ENCODE results near the gene MDP1.
"Not testable (repeated sequence)": the region's sequence is repeated elsewhere in the genome, so short reads cannot be mapped to it uniquely, and the experiment has no call there.

MDP1 gene

DNA sequence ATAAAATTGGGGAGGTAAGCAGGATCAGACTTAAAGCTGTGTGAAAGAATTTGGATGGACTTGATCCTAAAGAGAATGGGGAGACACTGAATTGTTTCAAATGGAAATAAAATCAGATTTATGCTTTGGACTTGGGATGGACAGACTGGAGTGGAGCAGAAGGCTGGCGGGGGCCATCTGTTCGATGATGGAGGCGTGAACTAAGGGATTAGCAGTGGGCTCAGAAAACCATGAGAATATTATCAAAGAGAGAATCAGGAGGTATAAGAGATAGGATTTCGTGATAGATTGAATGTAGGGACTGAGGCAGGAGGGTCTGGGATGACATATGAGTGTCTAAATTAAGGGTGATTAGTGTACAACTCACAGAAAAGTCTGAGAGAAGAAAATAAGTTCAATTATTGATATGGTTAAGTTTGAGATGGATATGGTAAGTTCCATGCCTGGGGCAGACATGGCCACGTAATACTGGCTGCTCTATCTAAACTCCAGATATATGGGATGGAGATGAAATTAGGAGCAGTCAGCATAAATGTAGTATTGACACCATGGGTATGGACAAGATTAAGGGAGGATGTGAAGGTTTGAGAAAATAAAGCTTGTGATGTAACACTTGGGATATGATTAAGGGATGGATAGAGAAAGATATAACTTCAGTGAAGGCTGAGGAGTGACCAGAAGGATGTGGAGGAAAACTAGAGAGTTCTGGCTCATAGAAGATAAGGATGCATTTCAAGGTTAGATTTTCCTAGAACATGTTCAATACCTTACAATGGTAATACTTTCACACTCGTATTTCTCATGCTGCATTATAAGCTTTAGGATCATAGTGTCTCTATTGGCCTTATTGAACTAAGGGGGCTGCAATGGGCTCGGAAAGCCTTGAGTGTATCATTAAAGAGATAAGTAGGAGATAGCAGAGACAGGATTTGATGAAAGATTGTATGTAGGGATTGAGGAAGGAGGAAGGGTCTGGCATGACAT, 11.4 kb downstream of the MDP1 start:
- no peak for DNase-seq (ENCODE audit: insufficient read length, low spot score)
- FAIRE-seq: no peak

DNA sequence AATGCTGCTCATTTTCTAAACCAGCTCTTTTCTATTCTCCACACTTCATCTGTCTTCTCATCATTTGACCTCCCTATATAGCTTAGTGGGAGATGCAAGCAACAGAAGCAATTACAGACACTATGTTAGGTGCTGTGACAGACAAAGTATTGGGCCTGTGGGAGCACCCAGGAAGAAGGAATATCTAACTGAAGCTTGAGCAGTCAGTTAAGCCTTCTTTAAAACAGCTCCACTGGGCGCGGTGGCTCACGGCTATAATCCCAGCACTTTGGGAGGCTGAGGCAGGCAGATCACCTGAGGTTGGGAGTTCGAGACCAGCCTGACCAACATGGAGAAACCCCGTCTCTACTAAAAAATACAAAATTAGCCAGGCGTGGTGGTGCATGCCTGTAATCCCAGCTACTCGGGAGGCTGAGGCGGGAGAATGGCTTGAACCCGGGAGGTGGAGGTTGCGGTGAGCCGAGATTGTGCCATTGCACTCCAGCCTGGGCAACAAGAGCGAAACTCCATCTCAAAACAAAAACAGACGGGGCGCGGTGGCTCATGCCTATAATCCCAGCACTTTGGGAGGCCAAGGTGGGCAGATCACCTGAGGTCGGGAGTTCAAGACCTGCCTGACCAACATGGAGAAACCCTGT, 12.5 kb downstream of the MDP1 start:
- not testable (repeated sequence) for FAIRE-seq; DNase-seq (ENCODE audit: insufficient read length, low spot score)

DNA sequence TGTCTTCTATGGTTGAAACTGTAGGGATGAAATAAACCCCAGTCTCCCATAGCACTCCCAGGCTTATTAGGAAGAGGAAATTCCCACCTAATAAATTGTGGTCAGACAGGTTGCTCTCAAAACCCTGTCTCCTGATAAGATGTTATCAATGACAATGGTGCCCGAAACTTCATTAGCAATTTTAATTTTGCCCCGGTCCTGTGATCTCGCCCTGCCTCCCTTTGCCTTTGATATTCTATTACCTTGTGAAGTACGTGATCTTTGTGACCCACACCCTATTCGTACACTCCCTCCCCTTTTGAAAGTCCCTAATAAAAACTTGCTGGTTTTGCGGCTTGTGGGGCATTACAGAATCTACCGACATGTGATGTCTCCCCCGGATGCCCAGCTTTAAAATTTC, 13.3 kb downstream of the MDP1 start:
- DNase-seq (ENCODE audit: insufficient read length, low spot score): not testable (repeated sequence)

DNA sequence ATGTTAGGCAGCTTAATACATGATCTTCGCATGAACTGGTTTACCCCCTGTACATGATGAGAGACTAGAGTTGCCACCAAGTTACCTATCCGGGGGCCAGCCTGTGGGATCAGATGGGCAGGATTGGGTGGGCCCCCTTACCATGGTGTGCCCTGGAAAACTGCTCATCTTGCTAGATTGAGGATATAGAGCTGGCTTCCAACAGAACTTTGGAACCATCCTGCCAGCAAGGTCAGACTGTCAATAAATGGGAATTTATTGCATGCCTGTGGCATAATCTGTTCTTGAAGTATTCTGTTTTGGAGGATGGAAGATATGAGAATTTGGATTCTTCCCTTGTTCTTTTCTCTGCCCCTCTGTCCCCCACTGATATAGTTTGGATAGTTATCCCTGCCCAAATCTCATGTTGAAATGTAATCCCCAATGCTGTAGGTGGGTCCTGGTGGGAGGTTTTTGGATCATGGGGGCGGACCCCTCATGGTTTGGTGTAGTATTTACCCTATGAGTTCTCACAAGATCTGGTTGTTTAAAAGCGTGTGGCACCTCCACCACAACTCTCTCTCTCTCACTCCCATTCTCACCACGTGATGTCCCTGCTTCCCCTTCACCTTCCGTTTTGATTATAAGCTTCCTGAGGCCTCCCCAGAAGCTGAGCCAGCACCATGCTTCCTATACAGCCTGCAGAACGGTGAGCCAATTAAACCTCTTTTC, 16.9 kb downstream of the MDP1 start:
- no peak for DNase-seq (ENCODE audit: insufficient read length, low spot score)
- FAIRE-seq: no peak

More for the DNA sequence above, 13.3 kb downstream of the MDP1 start:
- not testable (repeated sequence) for FAIRE-seq

DNA sequence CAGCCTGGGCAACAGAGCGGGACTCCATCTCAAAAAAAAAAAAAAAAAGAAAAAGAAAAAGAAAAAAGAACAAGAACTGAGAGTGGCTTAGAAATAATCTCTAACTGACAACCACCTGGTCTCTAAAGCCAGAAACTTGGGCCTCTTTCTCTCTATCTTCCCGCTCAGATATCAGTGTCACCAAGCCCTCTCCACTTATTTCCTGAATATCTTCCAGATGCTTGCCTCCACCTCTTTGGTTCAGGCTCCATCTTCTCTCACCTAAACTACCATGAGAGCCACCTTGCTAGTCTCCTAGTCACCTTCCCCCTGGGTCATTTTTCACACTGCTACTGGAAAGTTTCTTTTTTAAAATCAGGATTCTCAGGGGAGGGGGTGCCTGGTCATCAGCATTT, 18.8 kb downstream of the MDP1 start:
- FAIRE-seq (no peak), DNase-seq (ENCODE audit: insufficient read length, low spot score) (no peak)

DNA sequence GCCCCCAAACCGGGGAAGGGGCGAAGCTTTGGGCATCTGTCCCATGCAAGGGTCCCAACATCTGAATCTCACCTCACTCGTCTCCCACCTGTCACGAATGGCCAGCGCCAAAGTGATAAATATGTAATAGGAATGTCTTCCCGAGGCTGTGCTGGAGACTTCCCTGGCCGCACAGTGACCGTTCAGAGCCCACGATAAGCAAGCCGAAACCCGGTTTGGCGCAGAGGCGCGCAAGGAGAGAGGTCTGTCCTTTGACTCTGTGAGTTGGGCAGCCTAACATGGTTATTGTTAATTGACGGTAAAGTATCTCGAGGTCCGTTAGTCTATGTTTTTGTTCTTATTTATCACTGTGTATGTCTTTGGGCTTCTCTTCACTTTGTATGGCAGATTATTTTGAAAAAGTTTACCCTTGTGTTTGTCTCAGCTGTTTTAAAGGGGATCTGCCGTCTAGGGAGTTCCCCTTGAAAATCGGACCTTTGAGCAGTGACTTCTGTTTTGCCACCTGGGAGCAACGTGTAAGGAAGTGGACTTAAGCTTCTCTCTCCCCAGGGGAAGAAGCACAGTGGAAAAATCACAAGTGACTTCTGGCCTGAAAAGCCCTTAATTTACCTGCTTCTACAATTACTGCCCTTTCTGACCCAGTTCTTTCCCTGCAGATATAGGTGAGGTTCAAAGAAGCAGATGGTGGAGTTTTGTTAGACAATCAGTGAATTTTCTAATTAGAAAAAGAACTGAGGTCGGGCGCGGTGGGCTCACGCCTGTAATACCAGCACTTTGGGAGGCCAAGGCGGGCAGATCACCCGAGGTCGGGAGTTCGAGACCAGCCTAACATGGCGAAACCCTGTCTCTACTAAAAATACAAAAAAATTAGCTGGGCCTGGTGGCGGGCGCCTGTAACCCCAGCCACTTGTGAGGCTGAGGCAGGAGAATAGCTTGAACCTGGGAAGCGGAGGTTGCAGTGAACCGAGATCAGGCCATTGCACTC, 19.5 kb downstream of the MDP1 start:
- peak; percentile 20 for DNase-seq (ENCODE audit: insufficient read length, low spot score)
- FAIRE-seq: no peak

DNA sequence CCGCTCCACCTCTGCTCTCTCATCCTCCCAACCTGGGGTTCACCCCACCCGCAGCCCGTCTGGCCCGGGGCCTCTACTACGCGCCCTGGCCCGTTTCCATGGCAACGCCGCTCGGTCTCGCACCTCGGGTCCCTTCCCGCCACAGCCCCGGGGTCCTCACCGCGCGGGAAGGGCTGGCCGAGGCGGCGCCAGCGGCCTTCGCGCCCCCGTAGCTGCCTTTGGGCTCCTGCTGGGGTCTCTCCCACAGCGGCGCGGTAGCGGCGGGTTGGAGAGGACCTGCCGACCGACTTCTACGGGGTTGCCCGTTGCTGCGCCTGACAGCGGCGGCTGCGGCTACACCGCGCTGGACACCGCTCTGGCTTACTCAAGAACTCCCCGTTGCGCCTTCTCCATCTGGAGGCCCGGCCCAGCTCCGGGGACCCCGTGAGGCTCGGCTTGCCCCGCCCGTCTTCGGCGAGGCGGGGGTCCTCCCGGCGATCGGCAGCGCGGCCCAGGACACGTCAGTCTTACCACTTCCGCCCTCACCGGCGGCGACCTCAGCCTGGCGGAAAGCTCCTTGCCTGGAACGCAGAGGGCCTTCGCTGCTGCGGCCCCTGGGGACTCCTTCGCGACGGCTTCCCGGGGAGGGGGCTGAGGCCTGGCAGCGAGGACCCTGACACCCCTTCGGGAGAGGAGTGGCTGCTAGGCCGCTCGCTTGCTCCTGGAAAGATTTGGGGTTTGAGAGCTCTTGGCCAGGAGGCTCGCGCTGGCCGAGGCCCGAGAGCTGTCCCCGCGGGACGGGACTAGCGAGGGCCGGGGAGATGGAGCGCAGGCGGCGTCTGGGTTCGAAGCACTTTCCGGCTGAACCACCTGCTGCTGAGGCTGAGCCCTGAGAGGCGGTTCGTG, 20.4 kb downstream of the MDP1 start, which contains the start of gene TM9SF1:
TSS of gene TM9SF1 (minus strand) at position 256 of the 885 bp plus-strand sequence. CDS start 422 bp downstream, outside the sequence.
- DNase-seq (ENCODE audit: insufficient read length, low spot score): peak; percentile 66
- no peak for FAIRE-seq

DNA sequence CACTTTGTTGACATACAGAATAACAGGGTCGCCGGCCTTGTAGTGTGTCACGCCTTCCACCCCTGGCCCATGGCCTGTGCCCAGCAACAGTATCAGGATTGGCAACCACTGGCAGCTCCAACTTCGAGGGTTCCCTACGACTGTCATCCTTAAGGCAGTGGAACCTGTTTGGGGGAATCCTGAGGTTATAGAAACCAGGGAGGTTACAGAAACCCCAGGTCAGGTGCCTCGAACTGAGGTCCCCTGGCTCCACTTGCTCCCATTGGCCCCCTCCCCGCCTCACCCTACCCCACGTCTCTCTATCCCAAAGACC, 21.0 kb downstream of the MDP1 start:
- FAIRE-seq (no peak), DNase-seq (ENCODE audit: insufficient read length, low spot score) (no peak)

DNA sequence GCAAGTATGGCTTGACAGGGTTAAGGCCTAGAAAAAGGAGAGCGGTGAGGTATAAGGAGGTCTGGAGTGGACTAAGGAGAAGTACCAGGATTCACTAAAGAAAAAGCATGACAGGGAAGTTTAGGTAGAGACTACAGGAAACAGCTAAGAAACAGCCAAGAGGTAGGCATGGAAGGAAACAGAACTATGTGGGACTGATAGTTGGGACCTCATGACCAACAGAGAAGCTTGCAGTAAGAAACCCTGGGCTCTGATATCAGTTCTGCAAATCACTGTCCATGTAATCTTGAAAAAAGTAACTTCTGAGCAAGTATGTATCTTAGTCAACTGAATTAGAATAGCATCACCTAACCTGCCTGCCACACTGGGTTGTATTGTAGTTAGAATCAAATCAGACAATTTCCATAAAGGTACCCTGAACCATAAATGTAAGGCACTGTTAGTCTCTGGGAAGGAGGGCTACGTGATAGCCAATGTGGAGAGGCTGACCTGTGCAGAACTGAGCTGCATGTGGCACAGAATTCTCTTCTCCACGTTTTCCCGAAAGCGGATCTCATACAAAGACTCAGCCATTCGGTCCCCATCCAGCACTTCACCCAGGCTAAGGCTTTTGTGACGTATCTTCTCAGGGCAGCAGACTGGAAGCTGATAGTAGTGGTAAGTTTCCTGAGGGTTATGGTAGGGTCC, 21.5 kb downstream of the MDP1 start:
- FAIRE-seq (no peak), DNase-seq (ENCODE audit: insufficient read length, low spot score) (no peak)

DNA sequence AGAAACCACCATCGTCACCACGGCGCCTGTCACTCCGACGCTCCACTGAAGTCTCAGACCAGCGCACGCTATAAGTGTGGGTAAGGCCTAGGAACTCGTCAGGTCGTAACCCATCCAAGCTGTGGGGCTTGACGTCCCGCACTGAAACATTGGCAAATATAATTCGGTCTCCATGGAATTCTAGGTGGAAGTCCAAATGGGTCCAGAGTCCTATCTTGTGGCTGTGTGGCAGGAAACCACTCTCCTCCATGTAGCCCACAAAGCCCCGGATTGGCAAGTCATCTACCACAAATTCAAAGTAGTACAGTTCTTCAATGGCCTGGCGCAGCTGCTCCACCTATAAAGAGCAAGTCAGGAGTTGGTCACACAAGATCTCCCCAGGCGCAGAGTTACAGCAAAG, 22.9 kb downstream of the MDP1 start:
- FAIRE-seq (no peak), DNase-seq (ENCODE audit: insufficient read length, low spot score) (no peak)

DNA sequence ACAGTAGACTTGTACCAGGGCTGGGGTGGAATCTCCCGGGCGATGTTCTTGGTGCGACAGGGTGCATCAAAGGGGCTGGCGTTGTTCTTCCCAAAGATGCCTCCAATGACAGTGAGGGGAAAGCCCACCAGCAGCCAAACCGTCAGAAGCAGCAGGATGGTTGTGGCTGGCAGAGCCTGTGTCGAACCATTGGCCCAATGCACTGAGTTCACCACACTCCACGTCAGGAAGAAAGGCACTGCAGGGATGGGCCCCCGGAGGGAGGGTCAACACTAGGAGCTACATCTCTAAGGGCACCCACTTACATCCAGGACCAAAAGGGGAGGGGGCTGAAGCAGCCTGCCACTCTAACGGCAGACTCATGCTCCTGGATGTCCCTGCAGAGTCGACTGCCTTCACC, 25.4 kb downstream of the MDP1 start:
- DNase-seq (ENCODE audit: insufficient read length, low spot score): no peak
- no peak for FAIRE-seq

DNA sequence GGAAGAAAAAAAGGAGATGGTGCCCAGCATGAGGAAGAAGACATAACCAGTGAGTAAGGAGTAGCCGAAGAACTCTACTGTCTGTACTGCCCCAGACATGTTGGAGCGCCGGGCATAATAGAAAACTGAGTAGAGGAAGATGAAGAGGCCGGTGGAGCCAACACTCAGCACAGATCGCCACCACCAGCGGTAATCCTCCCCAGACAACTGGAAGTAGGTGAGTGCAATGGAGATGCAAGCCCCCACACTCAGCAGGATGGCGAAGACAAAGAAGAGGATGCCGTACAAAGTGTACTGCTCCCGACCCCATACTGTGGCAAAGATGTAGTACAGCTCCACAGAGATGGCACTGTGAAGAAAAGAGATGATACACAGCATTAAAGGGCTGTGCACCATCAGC, 26.4 kb downstream of the MDP1 start:
- FAIRE-seq (no peak), DNase-seq (ENCODE audit: insufficient read length, low spot score) (no peak)

DNA sequence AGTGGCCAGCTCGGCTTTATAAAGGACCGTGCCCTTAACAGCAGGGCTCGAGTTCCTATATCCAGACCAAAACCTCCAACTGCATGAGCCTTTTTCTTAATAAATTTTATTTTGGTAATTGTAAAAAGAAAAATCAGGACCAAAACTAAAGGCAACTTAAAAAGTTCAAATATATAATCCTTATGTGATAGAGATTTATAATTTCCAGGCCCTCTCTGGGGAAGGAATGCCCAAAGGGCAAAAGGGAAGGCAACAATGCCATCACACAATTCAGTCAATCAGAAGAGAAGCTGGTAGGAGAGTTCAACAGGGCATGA, 26.8 kb downstream of the MDP1 start:
- FAIRE-seq (no peak), DNase-seq (ENCODE audit: insufficient read length, low spot score) (no peak)

DNA sequence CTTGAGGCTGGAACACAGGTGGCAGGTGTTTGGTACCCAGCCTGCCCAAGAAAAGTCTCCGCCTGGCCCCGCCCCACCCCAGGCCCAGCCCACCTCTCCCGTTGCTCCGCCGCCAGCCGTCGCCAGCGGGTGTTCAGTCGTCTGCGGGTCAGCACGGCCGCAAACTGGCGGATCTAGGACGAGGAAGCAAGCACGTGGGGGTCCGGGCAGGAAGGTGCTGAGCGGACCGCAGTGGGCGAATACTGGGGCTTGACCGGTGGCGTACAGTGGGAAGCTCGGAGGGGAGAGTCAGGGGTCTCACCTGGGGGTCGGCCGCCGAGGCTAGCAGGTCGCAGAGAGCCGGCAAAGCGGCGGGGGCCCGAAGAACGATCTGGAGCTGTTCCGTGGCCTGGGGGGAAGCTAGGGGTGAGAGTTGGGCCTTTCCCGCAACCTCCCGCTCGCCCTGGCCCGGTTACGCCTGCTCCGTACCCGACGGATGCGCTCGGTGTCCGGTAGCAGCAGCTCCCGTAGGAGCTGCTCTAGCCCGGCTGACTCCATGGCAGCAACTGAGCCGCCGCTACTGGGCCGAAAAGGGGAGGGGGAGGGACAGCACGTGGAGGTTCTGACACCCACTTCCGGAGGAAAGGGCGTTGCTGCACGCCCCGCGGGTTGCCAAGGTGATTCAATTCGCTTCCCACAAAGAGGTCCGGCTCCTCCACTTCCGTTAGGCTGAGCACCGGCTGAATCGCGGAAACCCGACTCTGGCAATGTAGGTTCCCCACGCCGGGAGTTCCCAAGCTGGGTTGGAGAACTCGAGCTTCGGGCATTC, 27.4 kb downstream of the MDP1 start, which contains the start of gene IPO4:
TSS of gene IPO4 (minus strand) at position 566 of the 808 bp plus-strand sequence. CDS start at position 537, 29 bp downstream.
- peak; percentile 90 for DNase-seq (ENCODE audit: insufficient read length, low spot score)
- no peak for FAIRE-seq

DNA sequence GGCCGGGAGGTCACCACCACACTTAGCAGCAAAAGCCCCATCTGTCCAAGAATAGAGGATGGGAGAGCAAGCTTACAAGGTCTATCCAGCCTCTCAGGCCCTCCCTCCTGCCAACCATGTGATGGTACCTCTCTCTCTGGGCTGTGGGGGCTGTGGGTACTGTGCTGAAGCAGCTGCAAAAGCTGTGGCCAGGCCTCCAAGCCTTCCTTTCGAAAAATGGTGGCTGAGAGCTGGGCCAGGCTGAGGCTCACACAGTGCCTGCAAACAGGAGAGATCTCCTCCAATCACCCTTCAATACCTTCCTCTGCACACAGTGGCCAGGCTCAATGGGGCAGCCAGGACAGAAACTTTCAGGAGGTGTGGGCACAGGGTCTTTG, 28.3 kb downstream of the MDP1 start:
- FAIRE-seq (no peak), DNase-seq (ENCODE audit: insufficient read length, low spot score) (no peak)

DNA sequence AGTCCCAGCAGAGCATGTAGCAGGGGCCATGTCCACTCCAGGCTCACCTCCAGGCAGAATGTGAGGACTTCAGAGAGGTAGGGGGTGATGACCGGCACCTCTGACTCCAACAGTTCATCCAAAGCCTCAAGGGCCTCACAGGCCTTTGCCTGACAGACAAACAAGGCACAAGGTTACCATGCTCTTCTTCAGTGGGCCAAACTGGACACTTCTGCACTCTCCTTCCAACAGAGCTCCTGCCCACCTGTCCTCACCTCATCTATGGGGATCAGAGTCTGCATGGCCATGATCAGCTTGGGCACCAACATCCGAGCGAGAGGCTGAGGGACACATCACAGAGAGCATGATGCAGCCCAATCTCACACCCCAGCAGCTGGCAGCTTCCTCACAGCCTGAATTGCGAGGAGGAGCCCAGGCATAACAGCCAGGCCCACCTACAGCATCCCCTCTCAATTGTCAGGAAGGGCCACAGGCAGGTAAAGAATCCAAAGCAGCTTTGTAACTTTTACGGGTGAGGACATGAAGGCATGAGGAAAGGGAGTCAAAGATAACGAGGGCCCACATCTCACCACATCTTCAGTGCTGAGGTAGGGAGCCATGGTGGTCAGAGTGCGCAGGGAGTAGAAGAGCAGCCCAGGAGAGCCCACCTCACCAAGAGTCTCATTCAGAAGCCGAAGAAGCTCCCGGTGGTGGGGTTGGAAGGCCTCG, 28.9 kb downstream of the MDP1 start:
- FAIRE-seq (no peak), DNase-seq (ENCODE audit: insufficient read length, low spot score) (no peak)

DNA sequence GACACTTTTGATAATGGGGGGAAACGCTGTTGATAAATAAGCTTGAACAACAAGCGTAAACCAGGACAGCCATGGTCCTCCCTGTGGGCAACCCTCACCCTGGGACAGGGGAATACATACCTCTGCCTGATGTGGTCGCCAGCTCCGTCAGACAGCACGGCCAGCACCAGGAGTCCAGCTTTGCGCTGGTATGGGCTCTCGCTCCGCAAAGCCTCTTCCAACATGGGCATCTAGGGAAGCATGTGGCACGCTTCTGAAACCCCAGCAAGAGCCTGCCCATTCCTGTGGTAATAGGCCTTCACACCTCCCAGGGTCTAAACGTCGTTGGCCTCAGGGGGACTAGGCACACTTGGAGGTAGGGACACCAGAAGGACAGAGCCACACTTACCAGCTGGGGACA, 30.1 kb downstream of the MDP1 start:
- FAIRE-seq (no peak), DNase-seq (ENCODE audit: insufficient read length, low spot score) (no peak)

Data from HTR-8/SVneo (cell line).